Astrocyte (in vitro differentiated cells and primary cell): Measurements from ENCODE around the gene MGMT.

Source experiments
- CTCF ChIP-seq: IDR thresholded peaks from 2 replicates; pipeline ENCODE4 v1.5.1; 2011; ENCODE audit warnings: low read depth, mild to moderate bottlenecking, inconsistent platforms, low read length, moderate library complexity; ENCODE audit not compliant: insufficient read depth
- EZH2 ChIP-seq: IDR thresholded peaks from 2 replicates; pipeline ENCODE4 v1.6.1; 2012; ENCODE audit warnings: mild to moderate bottlenecking, low read length, inconsistent platforms; ENCODE audit not compliant: insufficient read depth

DNA sequence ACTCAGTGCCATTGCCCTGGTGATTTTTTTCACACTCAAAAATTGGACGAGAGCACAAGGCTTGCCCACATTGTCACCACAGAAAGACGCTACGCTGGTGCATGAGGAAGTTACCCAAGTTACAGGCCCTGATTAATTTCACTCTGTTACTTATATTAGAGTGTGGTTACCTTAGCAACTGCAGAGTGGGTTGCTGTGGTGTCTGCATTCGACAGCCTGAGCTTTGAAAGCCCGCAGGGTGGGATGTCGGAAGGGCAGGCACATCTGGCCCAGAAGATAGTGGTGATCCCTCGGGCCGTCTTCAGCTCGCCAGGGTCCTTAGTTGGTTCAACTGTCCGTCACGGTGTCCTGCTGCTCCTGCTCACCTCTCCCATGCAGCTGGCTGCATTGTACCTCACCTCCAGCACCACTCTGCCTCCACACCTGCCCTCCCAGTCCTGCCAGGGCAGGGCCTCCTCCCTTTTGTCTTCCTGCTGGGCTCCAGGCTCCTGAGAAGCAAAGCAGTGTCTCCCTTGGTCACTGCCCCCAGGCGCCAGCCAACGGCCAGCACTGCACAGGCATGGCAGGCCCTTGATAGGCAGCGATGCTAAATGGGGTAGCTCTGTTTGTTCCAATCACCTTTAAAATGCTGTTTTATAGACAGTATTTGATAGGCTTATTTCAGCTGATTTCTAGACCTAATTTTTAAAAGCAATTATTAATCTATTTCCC lies 329.8 kb downstream of the MGMT start:
- TF ChIP-seq EZH2 (no peak), CTCF (no peak)
